Chondrocyte (in vitro differentiated cells): ENCODE data around the gene GSTM4. TPM values are rescaled to one million over a fixed set of nuclear protein-coding genes. Genes with fewer than 3 reads are reported as not detected.

ENCODE experiments used
- DNase-seq: peaks from one replicate; pipeline ENCODE4 v3.0.0; 2021; ENCODE audit warnings: mixed read lengths, low spot score
- H3K27ac Mint-ChIP-seq: one replicate; pipeline ENCODE4 v1.8.0; 2021; ENCODE audit warnings: mild to moderate bottlenecking, moderate library complexity, mixed read lengths; ENCODE audit not compliant: unreplicated experiment
- H3K27me3 Mint-ChIP-seq: 2 replicates; pipeline ENCODE4 v1.8.0; 2021; ENCODE audit warnings: low read depth, mixed read lengths
- H3K36me3 Mint-ChIP-seq: 2 replicates; pipeline ENCODE4 v1.8.0; 2021; ENCODE audit warnings: low read depth, mixed read lengths
- H3K4me1 Mint-ChIP-seq: 2 replicates; pipeline ENCODE4 v1.8.0; 2021; ENCODE audit warnings: low read depth, mild to moderate bottlenecking, mixed read lengths
- H3K4me3 Mint-ChIP-seq: one replicate; pipeline ENCODE4 v1.8.0; 2021; ENCODE audit warnings: mild to moderate bottlenecking, moderate library complexity, mixed read lengths; ENCODE audit not compliant: unreplicated experiment
- H3K9me3 Mint-ChIP-seq: 2 replicates; pipeline ENCODE4 v1.8.0; 2021; ENCODE audit warnings: low read depth, mixed read lengths
- CTCF ChIP-seq: fragments of 200-600 bp; sonication (generic); IDR thresholded peaks from 2 replicates; pipeline ENCODE4 v1.5.0; 2021; ENCODE audit warnings: antibody characterized with exemption, mild to moderate bottlenecking, moderate library complexity
- total RNA-seq: library from RNA; stranded (reverse); gene quantifications from 3 replicates; pipeline ENCODE4 v1.2.1, GENCODE V29; 2021

The GSTM4 gene
- total RNA-seq, 1 donor from 2014 or later, result 14.5 TPM

GRCh38 chr1:109637446-109637845 lies 18.5 kb upstream of the GSTM4 start:
- H3K9me3 Mint-ChIP-seq, result no peaks in the 10 kb centered on the region
- peaks cover 6% of the 10 kb centered on the region for H3K4me1 Mint-ChIP-seq
- TF ChIP-seq CTCF, result no peak
- no peak overlapping the region for H3K4me3 Mint-ChIP-seq
- no peak for DNase-seq
- H3K27me3 Mint-ChIP-seq, result no peaks in the 10 kb centered on the region
- H3K27ac Mint-ChIP-seq, result no peak overlapping the region
- no peaks in the 10 kb centered on the region for H3K36me3 Mint-ChIP-seq

GRCh38 chr1:109639063-109639840 lies 16.6 kb upstream of the GSTM4 start:
- DNase-seq, result peak; percentile 60
- peaks cover 12% of the 10 kb centered on the region for H3K4me1 Mint-ChIP-seq
- no peaks in the 10 kb centered on the region for H3K27me3 Mint-ChIP-seq
- H3K4me3 Mint-ChIP-seq, result no peak overlapping the region
- no peaks in the 10 kb centered on the region for H3K36me3 Mint-ChIP-seq
- no peaks in the 10 kb centered on the region for H3K9me3 Mint-ChIP-seq
- no peak overlapping the region for H3K27ac Mint-ChIP-seq
- TF ChIP-seq CTCF, result no peak

DNA sequence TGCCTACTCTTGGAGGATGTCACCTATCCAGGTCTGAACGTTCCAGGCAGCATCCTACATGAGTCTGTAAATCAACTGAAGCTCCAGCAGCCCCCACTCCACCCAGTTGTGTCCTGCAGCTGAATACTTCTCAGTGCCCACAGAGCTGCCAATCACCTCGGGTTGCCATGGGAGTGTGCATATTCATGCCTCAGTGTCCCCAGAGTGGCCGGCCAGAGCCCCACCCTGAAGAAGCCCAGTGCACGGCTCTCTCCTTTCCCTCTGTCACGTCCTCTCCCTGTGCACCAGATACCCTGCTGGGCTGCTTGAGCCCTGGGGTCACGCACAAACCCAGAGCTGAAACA lies 16.1 kb upstream of the GSTM4 start:
- Mint-ChIP-seq H3K36me3 (no peaks in the 10 kb centered on the region), H3K4me3 (no peak overlapping the region), H3K4me1 (peaks cover 18% of the 10 kb centered on the region), H3K27me3 (no peaks in the 10 kb centered on the region), H3K9me3 (no peaks in the 10 kb centered on the region), H3K27ac (no peak overlapping the region)
- no peak for TF ChIP-seq CTCF
- peak; percentile 57 for DNase-seq

DNA sequence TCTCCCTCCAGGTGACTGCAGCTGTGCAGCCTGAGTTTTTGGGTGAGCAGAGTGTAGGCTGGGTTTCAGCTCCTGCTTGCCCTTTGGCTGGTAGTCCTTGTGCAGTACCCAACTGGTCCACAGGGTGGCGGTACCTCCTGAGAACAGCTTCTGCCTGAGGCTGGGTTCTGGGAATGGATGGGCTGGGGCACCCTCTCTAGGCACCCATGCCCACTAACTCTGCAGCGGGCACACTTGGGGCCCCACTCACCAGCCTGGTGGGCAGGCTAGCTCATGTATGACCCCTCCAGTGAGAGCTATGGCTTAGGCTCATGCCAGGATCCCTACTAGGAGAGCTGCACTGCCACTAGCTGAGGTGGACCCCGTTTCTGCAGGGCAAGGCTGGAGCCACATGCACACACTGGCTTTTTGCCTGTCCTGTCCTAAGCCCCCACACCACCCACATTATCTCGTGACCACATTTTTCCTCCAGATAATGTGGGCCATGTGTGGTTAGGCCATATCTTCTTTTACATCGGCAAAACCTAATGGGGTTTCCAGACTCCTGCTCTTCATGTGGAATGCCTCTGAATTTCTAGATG lies 15.5 kb upstream of the GSTM4 start:
- H3K4me3 Mint-ChIP-seq, result no peak overlapping the region
- peak; percentile 90 for DNase-seq
- H3K27me3 Mint-ChIP-seq, result no peaks in the 10 kb centered on the region
- no peak overlapping the region for H3K27ac Mint-ChIP-seq
- peak; percentile 90 for TF ChIP-seq CTCF
- H3K36me3 Mint-ChIP-seq, result no peaks in the 10 kb centered on the region
- peaks cover 22% of the 10 kb centered on the region for H3K4me1 Mint-ChIP-seq
- no peaks in the 10 kb centered on the region for H3K9me3 Mint-ChIP-seq

- Mint-ChIP-seq H3K9me3 (peaks cover 3% of the 10 kb centered on the region), H3K27me3 (no peaks in the 10 kb centered on the region), H3K27ac (no peak overlapping the region), H3K4me3 (no peak overlapping the region), H3K36me3 (no peaks in the 10 kb centered on the region), H3K4me1 (peaks cover 18% of the 10 kb centered on the region)
- DNase-seq, result no peak
- TF ChIP-seq CTCF, result no peak
These were observed 14.7 kb upstream of the GSTM4 start for GRCh38 chr1:109641078-109641740.
